Fibroblast of lung (primary cell): Measurements from ENCODE around the gene GIMAP6. TPM values are rescaled to one million over a fixed set of nuclear protein-coding genes. Genes with fewer than 3 reads are reported as not detected.

Source experiments
- DNase-seq, 2 donors: peaks; one replicate each; pipeline versions ENCODE4 v3.0.0 to v3.0.0-alpha.2; 2010; ENCODE audit warnings: low read depth in 2 of 2
- H2AFZ ChIP-seq: 2 replicates; pipeline ENCODE4 v1.5.1; 2012; ENCODE audit warnings: low read length, control low read depth, inconsistent platforms
- H3K27ac ChIP-seq: 2 replicates; pipeline ENCODE4 v1.5.1; 2011; ENCODE audit warnings: low read length, control low read depth; ENCODE audit not compliant: insufficient read depth
- H3K27me3 ChIP-seq: 2 replicates; pipeline ENCODE4 v1.5.1; 2011; ENCODE audit warnings: mild to moderate bottlenecking, low read length; ENCODE audit not compliant: control insufficient read depth, insufficient read depth
- H3K36me3 ChIP-seq: 2 replicates; pipeline ENCODE4 v1.5.1; 2011; ENCODE audit warnings: low read length; ENCODE audit not compliant: control insufficient read depth, insufficient read depth
- H3K4me1 ChIP-seq: 2 replicates; pipeline ENCODE4 v1.5.1; 2011; ENCODE audit warnings: low read length; ENCODE audit not compliant: control insufficient read depth, insufficient read depth; ENCODE audit errors: extremely low read depth
- H3K4me2 ChIP-seq: 2 replicates; pipeline ENCODE4 v1.5.1; 2011; ENCODE audit warnings: low read length, control low read depth; ENCODE audit not compliant: insufficient read depth; ENCODE audit errors: extremely low read depth
- H3K4me3 ChIP-seq, 4 experiments: fragments of 200-600 bp in 1 of 4; sonication (generic) in 1 of 4; replicated peaks in 1 of 4; 2 replicates each; pipeline ENCODE4 v1.5.1; 2011 to 2016; ENCODE audit warnings: low read length in 4 of 4, low read depth in 3 of 4, mild to moderate bottlenecking in 3 of 4, control low read depth in 2 of 4, inconsistent platforms in 1 of 4, mixed read lengths in 1 of 4; ENCODE audit not compliant: insufficient read depth in 1 of 4; ENCODE audit errors: control extremely low read depth in 1 of 4
- H3K79me2 ChIP-seq: 2 replicates; pipeline ENCODE4 v1.5.1; 2012; ENCODE audit warnings: mild to moderate bottlenecking, low read length, inconsistent platforms; ENCODE audit not compliant: control insufficient read depth, insufficient read depth
- H3K9ac ChIP-seq: 2 replicates; pipeline ENCODE4 v1.5.1; 2011; ENCODE audit warnings: mild to moderate bottlenecking, low read length, control low read depth; ENCODE audit not compliant: insufficient read depth
- H3K9me3 ChIP-seq: 2 replicates; pipeline ENCODE4 v1.5.1; 2012; ENCODE audit warnings: low read depth, low read length; ENCODE audit not compliant: control insufficient read depth, insufficient read depth
- H4K20me1 ChIP-seq: 2 replicates; pipeline ENCODE4 v1.5.1; 2011; ENCODE audit warnings: low read length; ENCODE audit not compliant: control insufficient read depth, insufficient read depth; ENCODE audit errors: extremely low read depth
- CTCF ChIP-seq, 2 donors: IDR thresholded peaks in 1 of 2; conservative IDR thresholded peaks in 1 of 2; 1 replicate in 1 of 2; 2 replicates in 1 of 2; pipeline ENCODE4 v1.5.1; 2011 to 2012; ENCODE audit warnings: low read length in 2 of 2, control low read depth in 1 of 2, inconsistent platforms in 1 of 2, low read depth in 1 of 2, mild to moderate bottlenecking in 1 of 2
- EZH2 ChIP-seq: IDR thresholded peaks from 2 replicates; pipeline ENCODE4 v1.5.1; 2012; ENCODE audit warnings: low read length, control low read depth, mild to moderate bottlenecking; ENCODE audit errors: missing control alignments
- polyA plus RNA-seq, 2 donors: library from polyadenylated mRNA; depleted of rRNA in 1 of 2; stranded (reverse) in 1 of 2; unstranded in 1 of 2; fragments of >200 nt; gene quantifications; 2 replicates each; pipeline ENCODE4 v1.2.1, GENCODE V29; 2011 to 2012; ENCODE audit warnings: missing spikeins in 1 of 2
- total RNA-seq: library from RNA; depleted of rRNA; stranded (reverse); fragments of >200 nt; gene quantifications from 2 replicates; pipeline ENCODE4 v1.2.1, GENCODE V29; 2014

GIMAP6 gene
- total and polyA plus RNA-seq, 2 donors (not counting 1 experiment from before 2014, with no cell fraction given), result under 0.01 TPM; not detected in 1

GRCh38 chr7:150668472-150668911 is 36.3 kb upstream of the GIMAP6 start:
- Histone ChIP-seq H3K27me3 (no peaks in the 10 kb centered on the region), H3K4me1 (no peaks in the 10 kb centered on the region)
- TF ChIP-seq EZH2, result no peak
- TF ChIP-seq CTCF (conservative IDR thresholded peaks at IDR 0.05 in 1 of 2, IDR thresholded peaks at IDR 0.05 in 1 of 2; ENCODE audit: low read depth in 1 of 2, low read length in 2 of 2), result no peak

GRCh38 chr7:150666412-150666811 is 34.2 kb upstream of the GIMAP6 start:
- no peaks in the 10 kb centered on the region for H3K36me3 ChIP-seq
- TF ChIP-seq EZH2 (no peak), CTCF (conservative IDR thresholded peaks at IDR 0.05 in 1 of 2, IDR thresholded peaks at IDR 0.05 in 1 of 2; ENCODE audit: low read depth in 1 of 2, low read length in 2 of 2) (no peak)
- H3K27ac ChIP-seq, result no peak overlapping the region
- no peak for DNase-seq
- no peaks in the 10 kb centered on the region for H3K79me2 ChIP-seq
- no peak overlapping the region for H3K9ac ChIP-seq
- no peaks in the 10 kb centered on the region for H3K27me3 ChIP-seq
- no peak overlapping the region for H2AFZ ChIP-seq
- H3K4me1 ChIP-seq, result no peaks in the 10 kb centered on the region
- H3K4me2 ChIP-seq, result no peak overlapping the region
- H4K20me1 ChIP-seq, result no peaks in the 10 kb centered on the region
- no peaks in the 10 kb centered on the region for H3K9me3 ChIP-seq
- H3K4me3 ChIP-seq, result no peak overlapping the region

More at GRCh38 chr7:150668472-150668911, 36.3 kb upstream of the GIMAP6 start:
- Histone ChIP-seq H3K4me2 (no peak overlapping the region), H3K27ac (no peak overlapping the region), H3K9me3 (no peaks in the 10 kb centered on the region), H3K4me3 (no peak overlapping the region), H3K9ac (no peak overlapping the region), H3K36me3 (no peaks in the 10 kb centered on the region), H2AFZ (no peak overlapping the region), H3K79me2 (no peaks in the 10 kb centered on the region), H4K20me1 (no peaks in the 10 kb centered on the region)
- DNase-seq, result no peak

- Histone ChIP-seq H3K27ac (no peak overlapping the region), H3K79me2 (no peaks in the 10 kb centered on the region), H3K4me1 (no peaks in the 10 kb centered on the region), H3K9me3 (no peaks in the 10 kb centered on the region), H3K4me2 (no peak overlapping the region), H3K9ac (no peak overlapping the region), H3K36me3 (no peaks in the 10 kb centered on the region), H2AFZ (no peak overlapping the region), H4K20me1 (no peaks in the 10 kb centered on the region), H3K4me3 (no peak overlapping the region), H3K27me3 (no peaks in the 10 kb centered on the region)
- no peak for DNase-seq
- TF ChIP-seq CTCF (conservative IDR thresholded peaks at IDR 0.05 in 1 of 2, IDR thresholded peaks at IDR 0.05 in 1 of 2; ENCODE audit: low read depth in 1 of 2, low read length in 2 of 2), result no peak
- no peak for TF ChIP-seq EZH2
Measured at GRCh38 chr7:150665896-150666295, 33.7 kb upstream of the GIMAP6 start.
